A549 (cell line): ENCODE data around the gene LMAN1L. TPM values are rescaled to one million over a fixed set of nuclear protein-coding genes. Genes with fewer than 3 reads are reported as not detected.

Experiments used
- ATAC-seq, 2 experiments: fragments of 200-7000 bp in 1 of 2; fragments of >200 bp in 1 of 2; cut with Nextera tagmentation in 1 of 2; cut with Tn5 transposase in 1 of 2; 3 replicates each; pipeline versions ENCODE4 v1.8.0 to v1.9.1; 2018 to 2020; ENCODE audit warnings: mild to moderate bottlenecking in 1 of 2, moderate library complexity in 1 of 2
- CTCF ChIA-PET: fragments of 300-600 bp; sonication (Branson Sonifier 250); formaldehyde crosslinking; extraction: SDS; loops from one replicate; lab custom pipeline; 2021; ENCODE audit warnings: antibody characterized with exemption, inconsistent platforms; lab: Yijun Ruan, JAX
- POLR2A ChIA-PET: fragments of 350-600 bp; formaldehyde crosslinking; extraction: SDS; loops from one replicate; lab custom pipeline; 2021; ENCODE audit warnings: antibody characterized with exemption, inconsistent platforms; lab: Yijun Ruan, JAX
- DNase-seq, 2 experiments: peaks; one replicate each; pipeline versions ENCODE4 v3.0.0 to v3.0.0-alpha.2; 2011 to 2016; ENCODE audit warnings: low read depth in 1 of 2, low spot score in 1 of 2
- FAIRE-seq: peaks from 2 replicates; lab custom pipeline; 2011; peaks lifted over from hg19 to GRCh38; lab: Jason Lieb, UNC
- H3K27ac ChIP-seq, 2 experiments: fragments of >200 bp; sonication (Bioruptor Twin); formaldehyde crosslinking; 3 replicates each; pipeline ENCODE4 v1.5.1; 2016 to 2017
- H3K4me1 ChIP-seq: fragments of >200 bp; sonication (Bioruptor Twin); formaldehyde crosslinking; 3 replicates; pipeline ENCODE4 v1.6.1; 2016
- H3K4me2 ChIP-seq: fragments of >200 bp; sonication (Bioruptor Twin); formaldehyde crosslinking; 3 replicates; pipeline ENCODE4 v1.6.1; 2016
- H3K4me3 ChIP-seq: fragments of >200 bp; sonication (Bioruptor Twin); formaldehyde crosslinking; 3 replicates; pipeline ENCODE4 v1.5.1; 2016
- H3K9me3 ChIP-seq: fragments of >200 bp; sonication (Bioruptor Twin); formaldehyde crosslinking; 3 replicates; pipeline ENCODE4 v1.6.1; 2016
- BCL3 ChIP-seq: fragments of >200 bp; sonication (Bioruptor Twin); formaldehyde crosslinking; IDR thresholded peaks from 3 replicates; pipeline ENCODE4 v1.6.1; 2016
- CBX8 ChIP-seq: fragments of 200-600 bp; sonication (generic); IDR thresholded peaks from 2 replicates; pipeline ENCODE4 v1.6.1; 2016
- CHD2 ChIP-seq: fragments of 150-350 bp; IDR thresholded peaks from 2 replicates; pipeline ENCODE4 v1.6.1; 2014; ENCODE audit warnings: low read length; ENCODE audit not compliant: partially characterized antibody
- EHF ChIP-seq: fragments of 250-450 bp; sonication (Bioruptor Pico); IDR thresholded peaks from 2 replicates; pipeline ENCODE4 v1.5.0; 2020; ENCODE audit warnings: mild to moderate bottlenecking
- ELK1 ChIP-seq: fragments of 150-350 bp; IDR thresholded peaks from 2 replicates; pipeline ENCODE4 v1.6.1; 2014; ENCODE audit warnings: low read depth, mild to moderate bottlenecking, low read length
- FOSB ChIP-seq: fragments of 250-450 bp; sonication (Bioruptor Pico); IDR thresholded peaks from 2 replicates; pipeline ENCODE4 v1.5.0; 2020; ENCODE audit warnings: mild to moderate bottlenecking, moderate library complexity
- GATA3 ChIP-seq: IDR thresholded peaks from 2 replicates; pipeline ENCODE4 v1.6.1; 2012; ENCODE audit warnings: borderline replicate concordance
- HDAC2 ChIP-seq: fragments of 200-600 bp; sonication (generic); IDR thresholded peaks from 2 replicates; pipeline ENCODE4 v1.6.1; 2016
- HOXB13 ChIP-seq: fragments of 250-450 bp; sonication (Bioruptor Pico); IDR thresholded peaks from 2 replicates; pipeline ENCODE4 v1.5.0; 2020; ENCODE audit warnings: low read depth, mild to moderate bottlenecking, moderate library complexity
- HOXB5 ChIP-seq: fragments of 250-450 bp; sonication (Bioruptor Pico); IDR thresholded peaks from 2 replicates; pipeline ENCODE4 v1.5.0; 2020; ENCODE audit warnings: mild to moderate bottlenecking, moderate library complexity
- JUN ChIP-seq, 2 experiments: fragments of >200 bp; sonication (Bioruptor Twin); formaldehyde crosslinking; IDR thresholded peaks; 2 replicates in 1 of 2; 3 replicates in 1 of 2; pipeline ENCODE4 v1.6.1; 2016 to 2017
- KDM1A ChIP-seq: fragments of 200-600 bp; sonication (generic); IDR thresholded peaks from 2 replicates; pipeline ENCODE4 v1.6.1; 2016; ENCODE audit warnings: low read depth, mild to moderate bottlenecking
- MAFK ChIP-seq: fragments of 450-650 bp; IDR thresholded peaks from 2 replicates; pipeline ENCODE4 v1.6.1; 2014; ENCODE audit not compliant: partially characterized antibody
- MAZ ChIP-seq: fragments of 150-350 bp; IDR thresholded peaks from 2 replicates; pipeline ENCODE4 v1.6.1; 2014; ENCODE audit warnings: antibody characterized with exemption, low read depth, low read length, borderline replicate concordance
- NR3C1 ChIP-seq: fragments of >200 bp; sonication (Bioruptor Twin); formaldehyde crosslinking; IDR thresholded peaks from 3 replicates; pipeline ENCODE4 v1.6.1; 2017
- PHF8 ChIP-seq: fragments of 200-600 bp; sonication (generic); IDR thresholded peaks from 2 replicates; pipeline ENCODE4 v1.6.1; 2016; ENCODE audit warnings: low read depth, mild to moderate bottlenecking, antibody characterized with exemption, moderate library complexity, borderline replicate concordance
- POLR2A ChIP-seq: IDR thresholded peaks from 2 replicates; pipeline ENCODE4 v1.6.1; 2012; ENCODE audit warnings: mild to moderate bottlenecking, low read length
- RAD21 ChIP-seq, 2 experiments: fragments of >200 bp in 1 of 2; sonication (Bioruptor Twin) in 1 of 2; formaldehyde crosslinking in 1 of 2; IDR thresholded peaks in 1 of 2; conservative IDR thresholded peaks in 1 of 2; 2 replicates in 1 of 2; 3 replicates in 1 of 2; pipeline ENCODE4 v1.6.1; 2012 to 2018; ENCODE audit warnings: inconsistent platforms in 1 of 2
- RARB ChIP-seq: fragments of 250-450 bp; sonication (Bioruptor Pico); IDR thresholded peaks from 2 replicates; pipeline ENCODE4 v1.8.0; 2021; ENCODE audit warnings: mild to moderate bottlenecking, moderate library complexity
- RFX5 ChIP-seq: fragments of 450-650 bp; IDR thresholded peaks from 2 replicates; pipeline ENCODE4 v1.7.1; 2014; ENCODE audit warnings: antibody characterized with exemption, mild to moderate bottlenecking, moderate library complexity
- ZFP36 ChIP-seq: fragments of 450-650 bp; IDR thresholded peaks from 2 replicates; pipeline ENCODE4 v1.6.1; 2014; ENCODE audit warnings: borderline replicate concordance; ENCODE audit not compliant: partially characterized antibody
- ZNF302 ChIP-seq: fragments of 250-450 bp; sonication (Bioruptor Pico); IDR thresholded peaks from 2 replicates; pipeline ENCODE4 v1.9.0; 2021; ENCODE audit warnings: inconsistent platforms, mild to moderate bottlenecking, moderate library complexity
- ZSCAN20 ChIP-seq: fragments of 250-450 bp; sonication (Bioruptor Pico); IDR thresholded peaks from 2 replicates; pipeline ENCODE4 v1.8.0; 2022; ENCODE audit warnings: mild to moderate bottlenecking, moderate library complexity
- WGBS: methylation state at CpG from one replicate; pipeline ENCODE4 v1.1.6; 2017; ENCODE audit errors: missing lambda C conversion rate; 5-methylcytosine and 5-hydroxymethylcytosine counted together
- polyA plus RNA-seq, 4 experiments: library from polyadenylated mRNA; depleted of rRNA in 3 of 4; stranded (reverse); fragments of >200 nt; fragmentation: RNase III in 1 of 4; extraction: RNeasy Plus Mini Kit Qiagen cat#74134 plus additional on column Dnase treatment in 1 of 4; gene quantifications; 2 replicates in 3 of 4; 3 replicates in 1 of 4; pipeline ENCODE4 v1.2.3, GENCODE V29; 2011 to 2017
- TF ChIP-seq, protein P1 (sequence below): IDR thresholded peaks from 2 replicates; pipeline ENCODE4 v1.6.1; 2012; ENCODE audit warnings: low read depth, borderline replicate concordance
- TF ChIP-seq, protein P2 (sequence below): fragments of >200 bp; sonication (Bioruptor Twin); formaldehyde crosslinking; IDR thresholded peaks from 3 replicates; pipeline ENCODE4 v1.5.1; 2016
- TF ChIP-seq, protein P3 (sequence below): fragments of 450-650 bp; IDR thresholded peaks from 2 replicates; pipeline ENCODE4 v1.6.1; 2014; ENCODE audit warnings: antibody characterized with exemption
- TF ChIP-seq, protein P4 (sequence below): IDR thresholded peaks from 2 replicates; pipeline ENCODE4 v1.6.1; 2012

Gene LMAN1L
- polyA plus RNA-seq, 2 of the 4 experiments (the other 2 are of a cell fraction), result not detected

GRCh38 chr15:74780523-74781430 lies 31.9 kb upstream of the LMAN1L start:
- ChIA-PET POLR2A (interaction anchor here (1.1 kb wide), 2 partner anchors 10 to 176 kb away, joined by 3 read pairs; partner anchors contain the start of gene RPP25), CTCF (interaction anchor here (0.9 to 65.6 kb wide), 10 partner anchors 10 to 169 kb away, joined by 3 to 1908 read pairs (median 4); partner anchors contain the start of genes CPLX3, LMAN1L and ULK3)
- no peak for FAIRE-seq
- no peak for ATAC-seq
- peaks cover 22% of the 10 kb centered on the region for H3K4me1 ChIP-seq
- peak overlapping the region in 1 of 2 experiments; percentile 97; a peak in 3 of 6 replicates for H3K27ac ChIP-seq
- H3K4me2 ChIP-seq, result peak overlapping the region; percentile 97
- no peak overlapping the region; the same call in 2 of the 3 replicates for H3K4me3 ChIP-seq
- no peak for DNase-seq
- peak; percentile 36 for TF ChIP-seq ZFP36
- TF ChIP-seq, protein P1, sequence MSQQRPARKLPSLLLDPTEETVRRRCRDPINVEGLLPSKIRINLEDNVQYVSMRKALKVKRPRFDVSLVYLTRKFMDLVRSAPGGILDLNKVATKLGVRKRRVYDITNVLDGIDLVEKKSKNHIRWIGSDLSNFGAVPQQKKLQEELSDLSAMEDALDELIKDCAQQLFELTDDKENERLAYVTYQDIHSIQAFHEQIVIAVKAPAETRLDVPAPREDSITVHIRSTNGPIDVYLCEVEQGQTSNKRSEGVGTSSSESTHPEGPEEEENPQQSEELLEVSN, result no peak
- peak; percentile 15 for TF ChIP-seq MAFK
- peak; percentile 68; the same call in 1 of the 2 replicates for TF ChIP-seq KDM1A
- H3K9me3 ChIP-seq, result no peaks in the 10 kb centered on the region
- WGBS, result 79% methylated on average over 16 of the region's 16 CpGs

- no peaks in the 10 kb centered on the region for H3K9me3 ChIP-seq
- ChIA-PET POLR2A (interaction anchor here (0.6 to 1.1 kb wide), 3 partner anchors 11 to 175 kb away, joined by 3 to 7 read pairs (median 3); partner anchors contain the start of gene RPP25), CTCF (interaction anchor here (0.9 to 65.6 kb wide), 8 partner anchors 11 to 169 kb away, joined by 3 to 1908 read pairs (median 7); partner anchors contain the start of genes CPLX3, LMAN1L and ULK3)
- 15% methylated on average over 24 of the region's 74 CpGs for WGBS
- ATAC-seq (peak; percentile 64 to 82), DNase-seq (peak; percentile 67 to 86), FAIRE-seq (no peak)
- peak within 1 kb of the TSS; percentile 97 to 98 for H3K27ac ChIP-seq
- H3K4me1 ChIP-seq, result peaks cover 22% of the 10 kb centered on the region
- peak within 1 kb of the TSS; percentile 97 for H3K4me3 ChIP-seq
- peak within 1 kb of the TSS; percentile 97 for H3K4me2 ChIP-seq
- TF ChIP-seq RFX5 (no peak), RAD21 (conservative IDR thresholded peaks at IDR 0.05 in 1 of 2, IDR thresholded peaks at IDR 0.05 in 1 of 2) (no peak), CHD2 (no peak), EHF (CRISPR knock-in tag) (no peak), HOXB13 (CRISPR knock-in tag) (no peak), JUN (IDR thresholded peaks at IDR 0.05) (peak; percentile 70 to 88; a peak in 3 of 5 replicates), PHF8 (no peak), RARB (no peak), HOXB5 (CRISPR knock-in tag) (0 out of 2 replicates have a peak, but pooled peaks have one; percentile 22), POLR2A (peak; percentile 88), ZNF302 (CRISPR knock-in tag) (no peak), KDM1A (no peak; the same call in 1 of the 2 replicates), HDAC2 (no peak), ZSCAN20 (CRISPR knock-in tag) (no peak), GATA3 (no peak), BCL3 (peak; percentile 80), ELK1 (no peak), CBX8 (no peak), FOSB (no peak), MAZ (0 out of 2 replicates have a peak, but pooled peaks have one; percentile 11), NR3C1 (no peak)
- TF ChIP-seq, protein P2, sequence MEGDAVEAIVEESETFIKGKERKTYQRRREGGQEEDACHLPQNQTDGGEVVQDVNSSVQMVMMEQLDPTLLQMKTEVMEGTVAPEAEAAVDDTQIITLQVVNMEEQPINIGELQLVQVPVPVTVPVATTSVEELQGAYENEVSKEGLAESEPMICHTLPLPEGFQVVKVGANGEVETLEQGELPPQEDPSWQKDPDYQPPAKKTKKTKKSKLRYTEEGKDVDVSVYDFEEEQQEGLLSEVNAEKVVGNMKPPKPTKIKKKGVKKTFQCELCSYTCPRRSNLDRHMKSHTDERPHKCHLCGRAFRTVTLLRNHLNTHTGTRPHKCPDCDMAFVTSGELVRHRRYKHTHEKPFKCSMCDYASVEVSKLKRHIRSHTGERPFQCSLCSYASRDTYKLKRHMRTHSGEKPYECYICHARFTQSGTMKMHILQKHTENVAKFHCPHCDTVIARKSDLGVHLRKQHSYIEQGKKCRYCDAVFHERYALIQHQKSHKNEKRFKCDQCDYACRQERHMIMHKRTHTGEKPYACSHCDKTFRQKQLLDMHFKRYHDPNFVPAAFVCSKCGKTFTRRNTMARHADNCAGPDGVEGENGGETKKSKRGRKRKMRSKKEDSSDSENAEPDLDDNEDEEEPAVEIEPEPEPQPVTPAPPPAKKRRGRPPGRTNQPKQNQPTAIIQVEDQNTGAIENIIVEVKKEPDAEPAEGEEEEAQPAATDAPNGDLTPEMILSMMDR, result peak; percentile 97
- TF ChIP-seq, protein P3, sequence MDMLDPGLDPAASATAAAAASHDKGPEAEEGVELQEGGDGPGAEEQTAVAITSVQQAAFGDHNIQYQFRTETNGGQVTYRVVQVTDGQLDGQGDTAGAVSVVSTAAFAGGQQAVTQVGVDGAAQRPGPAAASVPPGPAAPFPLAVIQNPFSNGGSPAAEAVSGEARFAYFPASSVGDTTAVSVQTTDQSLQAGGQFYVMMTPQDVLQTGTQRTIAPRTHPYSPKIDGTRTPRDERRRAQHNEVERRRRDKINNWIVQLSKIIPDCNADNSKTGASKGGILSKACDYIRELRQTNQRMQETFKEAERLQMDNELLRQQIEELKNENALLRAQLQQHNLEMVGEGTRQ, result no peak
- TF ChIP-seq, protein P4, sequence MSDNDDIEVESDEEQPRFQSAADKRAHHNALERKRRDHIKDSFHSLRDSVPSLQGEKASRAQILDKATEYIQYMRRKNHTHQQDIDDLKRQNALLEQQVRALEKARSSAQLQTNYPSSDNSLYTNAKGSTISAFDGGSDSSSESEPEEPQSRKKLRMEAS, result peak; percentile 67; the same call in 1 of the 2 replicates
These were observed 31.0 kb upstream of the LMAN1L start, which contains the start of gene CSK for GRCh38 chr15:74781431-74782258. Gene CSK, plus strand, starts transcription at chr15:74782080. Its CDS starts 16,218 bp downstream, at chr15:74798298.
